GM19025 (cell line): ENCODE results near the gene MUSTN1.

Experiments used
- ATAC-seq: cut with Tn5 transposase; IDR thresholded peaks from one replicate; pipeline ENCODE4 v1.9.1; 2021; ENCODE audit warnings: mild to moderate bottlenecking, low read depth, moderate library complexity; ENCODE audit not compliant: unreplicated experiment

Gene MUSTN1

DNA sequence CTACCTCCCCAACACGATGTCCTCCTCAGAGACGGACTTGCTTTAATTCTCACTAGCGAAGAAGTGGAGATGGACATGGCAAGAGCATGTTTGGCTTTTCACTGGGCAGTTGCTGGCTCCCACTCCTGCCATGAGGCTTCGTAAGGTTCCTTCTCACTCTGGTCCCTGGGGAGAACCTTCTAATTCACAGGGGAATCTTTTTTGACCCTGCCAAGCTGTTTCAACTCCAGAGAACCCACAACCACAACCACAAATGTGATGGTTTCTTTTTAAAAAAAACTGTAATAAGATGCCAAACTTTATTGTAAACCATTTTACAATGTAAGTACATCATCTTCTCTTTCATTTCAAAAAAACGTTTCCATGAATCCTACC is 1.6 kb upstream of the MUSTN1 start:
- ATAC-seq, result no peak

- no peak for ATAC-seq
These were observed 1.1 kb upstream of the MUSTN1 start for GRCh38 chr3:52835766-52836470.

GRCh38 chr3:52833202-52833601 is 1.6 kb downstream of the MUSTN1 start:
- ATAC-seq, result no peak

- no peak for ATAC-seq
These were observed 3.1 kb downstream of the MUSTN1 start for GRCh38 chr3:52831500-52832301.

DNA sequence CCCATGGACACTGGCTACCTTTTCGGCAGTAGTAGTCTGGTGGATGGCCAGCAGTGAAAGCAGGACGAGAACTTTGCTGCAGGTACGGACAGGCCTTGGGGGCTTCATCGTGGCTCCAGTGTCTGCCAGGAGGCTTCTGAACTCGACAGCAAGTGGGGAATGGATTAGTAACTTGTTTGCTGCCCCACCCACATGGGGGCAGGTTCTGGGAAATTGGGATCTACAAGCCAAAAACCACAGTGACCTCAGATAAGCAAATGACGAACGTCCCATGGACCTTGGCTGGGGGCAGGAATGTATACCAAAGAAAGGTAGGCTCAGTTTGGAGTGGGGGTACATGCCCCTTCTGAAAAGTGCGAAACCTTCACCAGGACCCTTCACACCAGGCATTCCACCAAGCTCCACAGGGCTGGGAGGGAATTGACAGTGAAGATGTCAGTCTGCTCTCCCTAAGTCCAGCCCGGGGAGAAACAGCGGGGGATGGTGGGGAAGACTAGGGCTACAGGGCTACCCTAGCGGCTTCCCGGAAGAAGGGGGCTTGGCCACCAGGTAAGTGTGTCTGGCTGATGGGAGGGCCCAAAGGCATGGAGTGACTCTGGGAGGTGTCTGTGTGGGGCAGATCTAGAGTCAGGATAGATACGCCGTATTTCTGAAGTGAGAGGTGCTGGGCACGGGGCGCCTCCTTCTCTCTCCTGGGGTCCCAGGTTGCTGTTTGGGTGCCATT is 4.1 kb downstream of the MUSTN1 start, which contains the start of gene ITIH4:
TSS of gene ITIH4 (minus strand) at position 138 of the 724 bp plus-strand sequence. CDS start at position 108, 30 bp downstream.
- ATAC-seq, result no peak

DNA sequence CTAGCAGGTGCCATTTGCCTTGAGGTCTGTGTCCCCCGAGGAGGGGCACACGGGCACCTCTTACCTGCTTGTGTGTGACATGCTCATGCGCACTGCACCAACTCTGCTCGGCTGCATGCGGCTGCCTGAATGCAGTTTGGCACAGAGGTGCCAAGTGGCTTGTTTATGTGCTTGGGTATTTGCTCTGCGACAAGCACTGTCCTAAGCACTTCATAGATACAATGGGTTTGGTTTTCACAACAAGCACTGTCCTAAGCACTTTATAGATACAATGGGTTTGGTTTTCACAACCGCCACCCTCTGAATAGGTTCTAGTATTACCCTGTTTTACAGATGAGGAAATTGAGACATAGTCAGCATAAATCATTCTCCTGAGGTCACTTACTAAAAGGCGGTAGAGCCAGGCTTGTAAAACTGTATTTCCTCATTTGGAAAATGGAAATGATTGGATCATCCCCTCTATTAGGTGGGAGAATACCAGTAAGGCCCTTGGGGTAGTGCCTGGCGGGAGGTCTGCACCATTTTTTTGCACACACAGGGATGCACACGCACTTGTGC is 4.8 kb downstream of the MUSTN1 start:
- no peak for ATAC-seq

- no peak for ATAC-seq
These were observed 5.3 kb downstream of the MUSTN1 start for GRCh38 chr3:52829482-52829881.

DNA sequence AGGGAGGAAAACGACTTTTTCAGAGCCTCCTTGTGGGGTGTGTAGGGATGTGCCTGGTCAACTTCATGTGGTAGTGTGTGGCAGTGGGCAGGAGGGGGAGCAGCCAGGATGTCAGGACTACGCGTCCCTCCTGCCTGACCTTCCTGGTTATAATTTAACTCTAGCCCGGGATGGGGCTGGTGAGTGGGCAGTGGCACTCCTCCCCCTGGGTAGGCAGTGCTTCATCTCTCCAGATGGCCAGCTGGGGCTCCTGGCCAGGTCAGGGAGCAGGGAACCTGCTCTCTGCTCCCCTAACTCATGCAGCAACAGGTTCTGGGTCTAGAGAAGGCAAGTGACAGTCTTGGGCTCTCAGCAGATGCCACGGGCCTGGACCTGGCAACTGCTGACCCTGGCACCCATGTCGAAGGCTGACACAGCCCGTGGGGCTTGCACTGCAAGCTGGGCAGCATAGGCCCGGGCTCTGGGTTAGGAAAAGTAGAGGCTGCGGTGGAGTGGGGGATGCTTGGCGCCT is 6.9 kb downstream of the MUSTN1 start:
- no peak for ATAC-seq

- ATAC-seq, result no peak
These were observed 7.4 kb downstream of the MUSTN1 start for GRCh38 chr3:52827441-52827840.

DNA sequence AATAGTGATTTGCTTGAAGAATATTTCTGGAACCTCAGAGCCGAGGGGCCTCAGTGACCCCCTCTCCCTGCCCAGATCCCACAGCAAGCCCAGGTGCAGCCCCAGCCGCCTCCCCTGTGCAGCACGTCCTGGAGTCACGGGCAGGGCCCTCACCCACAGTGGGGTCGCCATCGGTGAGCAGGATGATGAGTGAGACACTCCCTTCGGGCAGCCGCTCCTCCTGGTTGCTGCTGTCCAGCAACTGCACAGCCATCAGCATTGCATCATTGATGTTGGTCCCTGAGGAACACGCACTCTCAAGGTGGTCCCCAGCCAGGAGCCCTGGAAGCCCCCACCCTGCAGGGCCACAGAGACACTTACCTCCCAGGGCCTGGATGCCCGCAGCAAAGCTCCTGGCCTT is 10.8 kb downstream of the MUSTN1 start:
- no peak for ATAC-seq

DNA sequence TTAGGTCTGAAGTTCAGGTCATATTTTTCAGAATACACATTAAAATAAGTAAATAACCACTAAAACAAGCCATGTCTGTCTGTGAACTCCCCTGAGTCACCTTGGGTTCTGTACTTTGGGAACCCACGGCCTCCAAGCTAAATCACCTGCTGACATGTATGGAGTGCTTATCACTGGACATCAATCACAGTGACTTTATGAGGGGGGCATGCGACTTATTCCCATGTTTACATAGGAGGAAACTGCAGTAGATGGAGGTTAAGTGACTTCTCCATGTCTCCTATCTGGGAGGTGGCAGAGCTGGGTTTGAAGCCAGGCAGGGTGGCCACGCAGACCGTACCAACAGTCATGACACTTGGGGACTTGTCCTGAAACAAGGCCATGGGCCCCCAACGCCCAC is 12.5 kb downstream of the MUSTN1 start:
- no peak for ATAC-seq

- ATAC-seq, result no peak
These were observed 14.1 kb downstream of the MUSTN1 start for GRCh38 chr3:52820736-52821135.

GRCh38 chr3:52819936-52820335 is 14.9 kb downstream of the MUSTN1 start:
- no peak for ATAC-seq

DNA sequence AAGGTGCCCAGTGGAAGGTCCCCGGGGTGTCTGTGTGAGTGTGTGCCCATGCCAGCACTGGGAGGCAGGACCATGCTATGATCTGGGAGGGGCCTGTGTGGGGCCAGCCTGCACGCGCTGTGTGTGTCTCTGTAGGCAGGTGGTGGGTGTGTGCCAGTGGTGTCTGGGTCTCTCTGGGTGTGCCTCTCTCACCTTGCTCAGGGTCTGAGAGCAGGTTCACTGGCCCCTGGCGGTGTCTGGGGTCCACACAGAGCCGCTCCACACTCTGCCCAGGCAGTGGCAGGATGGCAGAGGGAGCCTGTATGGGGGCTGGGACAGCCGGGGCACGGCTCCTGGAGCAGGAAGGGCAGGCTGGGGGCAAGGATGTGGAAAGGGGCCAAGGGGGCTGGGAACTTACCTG is 17.0 kb downstream of the MUSTN1 start:
- no peak for ATAC-seq

DNA sequence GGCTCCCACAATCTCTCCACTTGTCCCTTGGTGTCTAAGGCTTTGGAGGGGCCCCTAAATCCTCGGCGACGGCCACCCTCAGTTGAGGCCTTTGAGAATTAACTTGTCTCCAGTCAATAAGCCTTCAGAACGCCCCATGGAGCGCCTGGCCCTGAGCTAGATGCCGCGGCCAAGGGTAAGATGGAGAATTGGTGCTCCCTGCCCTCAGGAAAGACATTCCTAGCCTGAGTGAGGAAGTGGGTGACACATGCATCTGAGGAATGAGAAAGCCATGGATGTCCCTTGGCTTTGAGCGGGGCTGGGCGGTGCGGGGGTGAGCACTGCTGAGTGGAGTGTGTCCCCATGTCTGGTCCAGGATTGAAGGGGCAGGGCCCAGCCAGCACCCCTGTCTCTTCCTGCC is 17.6 kb downstream of the MUSTN1 start:
- no peak for ATAC-seq

DNA sequence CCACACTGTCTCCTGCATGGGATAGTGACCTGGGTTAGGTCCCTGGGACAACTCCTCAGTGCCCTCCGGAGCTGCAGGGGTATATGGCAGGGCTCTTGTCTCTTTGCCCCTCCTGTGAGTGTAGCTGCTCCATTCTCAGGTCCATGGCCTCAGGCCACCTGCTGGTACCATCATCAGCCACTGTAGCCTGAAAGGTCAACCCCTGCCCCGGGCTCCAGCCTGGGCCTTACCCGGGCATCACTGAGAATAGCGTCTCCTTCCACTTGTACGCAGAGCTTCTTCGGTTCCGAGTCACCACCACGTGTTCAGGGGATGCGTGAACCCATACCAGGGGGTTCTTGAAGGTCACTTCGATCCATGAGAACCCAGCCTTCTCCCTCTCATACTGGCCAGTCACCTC is 18.2 kb downstream of the MUSTN1 start:
- ATAC-seq, result no peak

GRCh38 chr3:52816199-52816598 is 18.6 kb downstream of the MUSTN1 start:
- no peak for ATAC-seq

- no peak for ATAC-seq
These were observed 21.0 kb downstream of the MUSTN1 start for GRCh38 chr3:52813810-52814209.

DNA sequence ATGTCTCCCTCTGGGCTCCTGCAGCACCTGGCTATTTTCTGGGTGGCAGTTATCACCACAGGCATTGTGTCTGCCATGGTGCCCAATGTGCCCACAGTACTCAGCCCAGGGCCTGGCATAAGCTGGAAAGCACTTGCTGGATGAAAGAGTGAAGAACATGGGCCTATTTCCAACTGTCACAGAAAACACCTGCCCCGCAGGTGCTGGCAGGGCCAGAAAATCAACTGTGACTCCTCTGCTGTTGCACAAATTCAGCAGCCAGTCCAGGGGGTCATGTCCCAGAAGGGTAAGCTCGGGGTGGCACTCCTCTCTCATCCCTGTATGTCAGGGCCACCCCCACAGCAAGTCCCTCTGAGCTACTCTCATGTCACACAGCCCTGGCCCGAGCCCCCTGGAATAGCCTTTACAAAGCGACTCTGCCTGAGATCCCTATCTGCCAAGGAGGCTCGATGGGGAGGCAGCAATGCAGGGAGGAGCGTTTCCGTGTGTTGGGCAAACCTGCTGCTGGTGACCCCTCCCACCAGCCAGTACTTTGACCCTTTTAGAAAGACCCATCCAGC is 23.3 kb downstream of the MUSTN1 start:
- no peak for ATAC-seq

DNA sequence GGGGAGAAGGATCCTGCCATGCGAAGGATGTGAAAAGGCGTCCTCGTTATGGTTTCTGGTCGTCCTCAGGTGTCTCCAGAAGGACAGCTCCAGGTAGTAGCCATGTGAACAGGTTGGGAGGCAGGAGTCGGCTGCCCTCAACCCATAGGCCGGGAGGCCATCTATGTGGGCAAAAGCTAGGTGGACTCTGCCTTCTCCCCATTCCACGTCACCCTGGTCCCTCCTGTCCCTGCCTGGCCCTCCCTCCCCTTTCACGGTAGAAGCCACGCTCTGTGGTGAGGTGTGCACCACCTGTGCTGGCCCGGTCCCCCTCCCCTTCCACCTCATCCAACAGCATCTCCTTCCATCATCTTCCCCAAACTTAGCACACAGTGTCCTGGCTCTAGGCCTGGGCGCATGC is 23.9 kb downstream of the MUSTN1 start:
- ATAC-seq, result no peak
